ENCODE results near the gene DNAJB7. TPM values are rescaled to one million over a fixed set of nuclear protein-coding genes. Genes with fewer than 3 reads are reported as not detected.

The DNAJB7 gene
- total RNA-seq (not detected), polyA plus RNA-seq (under 1 TPM in 1 of 2 donors, not detected in 1; 0.02 TPM)

DNA sequence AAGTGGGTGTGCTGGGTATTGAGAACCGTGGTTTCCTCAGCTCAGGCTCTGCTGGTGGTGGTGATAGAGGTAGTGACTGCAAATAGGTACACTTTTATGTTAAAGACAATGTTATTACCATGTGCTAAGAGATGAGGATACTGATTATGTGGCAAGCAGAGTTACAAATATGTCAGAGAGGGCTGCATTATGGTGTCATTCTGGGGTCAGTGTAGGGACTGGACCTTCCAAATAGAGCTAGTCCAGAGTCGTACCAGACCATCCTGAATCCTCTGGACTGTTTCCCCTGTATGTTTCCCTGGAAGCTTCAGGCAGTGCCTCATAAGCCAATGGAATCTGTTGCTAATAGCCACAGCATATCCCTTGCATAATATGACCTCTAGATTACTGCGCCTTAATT, at the start of gene DNAJB7:
TSS of gene DNAJB7 (minus strand) at position 101 of the 400 bp plus-strand sequence. CDS start 119 bp downstream, outside the sequence.
- Histone ChIP-seq H3K4me3 (no peak within 1 kb of the TSS), H3K36me3 (no peaks in the 10 kb centered on the region), H3K4me1 (peaks cover 0 to 13% (median 11%) of the 10 kb centered on the region in 3 donors), H3K27me3 (no peaks in the 10 kb centered on the region), H3K27ac (no peak within 1 kb of the TSS), H3K9me3 (no peaks in the 10 kb centered on the region)
- WGBS, 2 donors = 87 to 90% methylated on average over 3 of the region's 3 CpGs
- TF ChIP-seq, protein P1, sequence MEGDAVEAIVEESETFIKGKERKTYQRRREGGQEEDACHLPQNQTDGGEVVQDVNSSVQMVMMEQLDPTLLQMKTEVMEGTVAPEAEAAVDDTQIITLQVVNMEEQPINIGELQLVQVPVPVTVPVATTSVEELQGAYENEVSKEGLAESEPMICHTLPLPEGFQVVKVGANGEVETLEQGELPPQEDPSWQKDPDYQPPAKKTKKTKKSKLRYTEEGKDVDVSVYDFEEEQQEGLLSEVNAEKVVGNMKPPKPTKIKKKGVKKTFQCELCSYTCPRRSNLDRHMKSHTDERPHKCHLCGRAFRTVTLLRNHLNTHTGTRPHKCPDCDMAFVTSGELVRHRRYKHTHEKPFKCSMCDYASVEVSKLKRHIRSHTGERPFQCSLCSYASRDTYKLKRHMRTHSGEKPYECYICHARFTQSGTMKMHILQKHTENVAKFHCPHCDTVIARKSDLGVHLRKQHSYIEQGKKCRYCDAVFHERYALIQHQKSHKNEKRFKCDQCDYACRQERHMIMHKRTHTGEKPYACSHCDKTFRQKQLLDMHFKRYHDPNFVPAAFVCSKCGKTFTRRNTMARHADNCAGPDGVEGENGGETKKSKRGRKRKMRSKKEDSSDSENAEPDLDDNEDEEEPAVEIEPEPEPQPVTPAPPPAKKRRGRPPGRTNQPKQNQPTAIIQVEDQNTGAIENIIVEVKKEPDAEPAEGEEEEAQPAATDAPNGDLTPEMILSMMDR (IDR thresholded peaks at IDR 0.05) = no peak
- ATAC-seq (no peak), FAIRE-seq (no peak), DNase-seq (no peak)
- intact Hi-C loops (cut with DNase I) = no loop called here

GRCh38 chr22:40908895-40909294, 47.0 kb upstream of the DNAJB7 start:
- FAIRE-seq = no peak

DNA sequence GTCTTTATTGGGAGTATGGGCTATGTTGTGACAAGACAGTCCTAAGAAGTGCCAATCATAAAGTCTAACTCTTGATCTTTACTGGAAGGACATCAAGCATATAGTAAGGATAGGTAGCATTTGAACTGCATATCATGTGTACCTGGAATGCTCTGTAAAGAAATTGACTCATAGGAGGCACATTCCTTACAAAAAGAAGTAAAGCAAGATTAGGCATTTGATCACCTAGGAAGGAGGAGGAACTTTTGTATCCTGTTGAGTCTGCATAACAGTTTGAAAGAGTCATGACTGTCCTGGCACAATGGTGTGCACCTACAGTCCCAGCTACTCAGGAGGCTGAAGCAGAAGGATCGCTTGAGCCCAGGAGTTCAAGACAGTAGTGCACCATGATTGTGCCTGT, 42.2 kb upstream of the DNAJB7 start:
- WGBS, 2 donors = 93 to 100% methylated on average over 1 of the region's 1 CpG
- DNase-seq = no peak
- no peaks in the 10 kb centered on the region for H3K4me1 ChIP-seq
- no peaks in the 10 kb centered on the region for H3K27me3 ChIP-seq
- no peaks in the 10 kb centered on the region for H3K9me3 ChIP-seq
- TF ChIP-seq, protein P1 (IDR thresholded peaks at IDR 0.05) = no peak
- no peak overlapping the region for H3K27ac ChIP-seq
- H3K4me3 ChIP-seq = no peak overlapping the region
- H3K36me3 ChIP-seq = peaks cover 0 to 4% (median 0%) of the 10 kb centered on the region in 3 donors
- no peak for FAIRE-seq
- ATAC-seq = no peak
- intact Hi-C loops (cut with DNase I) = no loop called here

More at GRCh38 chr22:40908895-40909294, 47.0 kb upstream of the DNAJB7 start:
- Histone ChIP-seq H3K4me1 (no peaks in the 10 kb centered on the region), H3K27me3 (no peaks in the 10 kb centered on the region), H3K4me3 (no peak overlapping the region), H3K9me3 (no peaks in the 10 kb centered on the region), H3K27ac (no peak overlapping the region), H3K36me3 (peaks cover 0 to 19% (median 15%) of the 10 kb centered on the region in 3 donors)
- intact Hi-C loops (cut with DNase I) = no loop called here
- ATAC-seq (no peak), DNase-seq (no peak)
- 94 to 95% methylated on average over 6 of the region's 6 CpGs for WGBS, 2 donors
- TF ChIP-seq, protein P1 (IDR thresholded peaks at IDR 0.05) = no peak

- no peaks in the 10 kb centered on the region for H3K4me1 ChIP-seq
- H3K4me3 ChIP-seq = no peak overlapping the region
- WGBS, 2 donors = 42 to 44% methylated on average over 3 of the region's 3 CpGs
- no peak overlapping the region for H3K27ac ChIP-seq
- no peak for FAIRE-seq
- no peak for DNase-seq
- TF ChIP-seq, protein P1 (IDR thresholded peaks at IDR 0.05) = no peak
- intact Hi-C loops (cut with DNase I) = no loop called here
- no peaks in the 10 kb centered on the region for H3K9me3 ChIP-seq
- ATAC-seq = peak in 3 of 4 donors; percentile 80 to 86 (median 81)
- peaks cover 0 to 3% (median 0%) of the 10 kb centered on the region in 3 donors for H3K36me3 ChIP-seq
- no peaks in the 10 kb centered on the region for H3K27me3 ChIP-seq
These were observed 37.0 kb upstream of the DNAJB7 start for GRCh38 chr22:40898850-40899357.

- ATAC-seq = no peak
- Histone ChIP-seq H3K27me3 (no peaks in the 10 kb centered on the region), H3K27ac (no peak overlapping the region), H3K9me3 (no peaks in the 10 kb centered on the region), H3K4me1 (no peaks in the 10 kb centered on the region), H3K36me3 (peaks cover 0 to 3% (median 0%) of the 10 kb centered on the region in 3 donors), H3K4me3 (no peak overlapping the region)
- 59 to 68% methylated on average over 4 of the region's 4 CpGs for WGBS, 2 donors
- TF ChIP-seq, protein P1 (IDR thresholded peaks at IDR 0.05) = no peak
- DNase-seq = no peak
- FAIRE-seq = no peak
- intact Hi-C loops (cut with DNase I) = no loop called here
These were observed 32.5 kb upstream of the DNAJB7 start for GRCh38 chr22:40894417-40894816.
